ENCODE results near the gene NFATC2. TPM values are rescaled to one million over a fixed set of nuclear protein-coding genes. Genes with fewer than 3 reads are reported as not detected.
A peak's percentile ranks its signal among the peaks of the same experiment; 100 is the strongest.

The NFATC2 gene
- total and polyA plus RNA-seq, 9 donors = 2.2 to 9.4 (median 5.1) TPM

GRCh38 chr20:51460569-51461265, 81.8 kb downstream of the NFATC2 start:
- no peaks in the 10 kb centered on the region for H3K27me3 ChIP-seq
- intact Hi-C loops (cut with DNase I) = no loop called here
- no peak overlapping the region for H3K4me3 ChIP-seq
- peaks cover 13% of the 10 kb centered on the region for H3K4me1 ChIP-seq (ENCODE audit: insufficient read depth)
- H3K36me3 ChIP-seq = no peaks in the 10 kb centered on the region
- no peak overlapping the region for H3K27ac ChIP-seq
- TF ChIP-seq POLR2A (IDR thresholded peaks at IDR 0.05) (no peak), CTCF (IDR thresholded peaks at IDR 0.05) (no peak), EP300 (IDR thresholded peaks at IDR 0.05) (no peak)
- 93 to 94% (median 94%) methylated on average over 13 of the region's 13 CpGs for WGBS, 3 donors
- H3K9me3 ChIP-seq = no peaks in the 10 kb centered on the region
- DNase-seq = peak in 1 of 5 donors; percentile 12

- no peak overlapping the region for H3K4me3 ChIP-seq
- peaks cover 13% of the 10 kb centered on the region for H3K4me1 ChIP-seq (ENCODE audit: insufficient read depth)
- H3K9me3 ChIP-seq = no peaks in the 10 kb centered on the region
- no peaks in the 10 kb centered on the region for H3K36me3 ChIP-seq
- intact Hi-C loops (cut with DNase I) = no loop called here
- TF ChIP-seq POLR2A (IDR thresholded peaks at IDR 0.05) (no peak), EP300 (IDR thresholded peaks at IDR 0.05) (no peak), CTCF (IDR thresholded peaks at IDR 0.05) (no peak)
- H3K27ac ChIP-seq = no peak overlapping the region
- WGBS, 3 donors = 90 to 97% (median 93%) methylated on average over 3 of the region's 3 CpGs
- no peak for DNase-seq
- H3K27me3 ChIP-seq = no peaks in the 10 kb centered on the region
Observed at GRCh38 chr20:51460163-51460562, 82.4 kb downstream of the NFATC2 start.

- intact Hi-C loops (cut with DNase I) = loop anchor here in 1 of 4 donors (10.0 kb wide), 1 partner anchor 106 kb away; no protein-coding TSS in a partner anchor
- WGBS, 3 donors = 96% methylated on average over 13 of the region's 13 CpGs
- H3K4me3 ChIP-seq = no peak overlapping the region
- no peaks in the 10 kb centered on the region for H3K9me3 ChIP-seq
- TF ChIP-seq EP300 (IDR thresholded peaks at IDR 0.05) (no peak), CTCF (IDR thresholded peaks at IDR 0.05) (no peak), POLR2A (IDR thresholded peaks at IDR 0.05) (no peak)
- H3K27me3 ChIP-seq = no peaks in the 10 kb centered on the region
- peaks cover 13% of the 10 kb centered on the region for H3K4me1 ChIP-seq (ENCODE audit: insufficient read depth)
- peak in 1 of 5 donors; percentile 13 for DNase-seq
- no peak overlapping the region for H3K27ac ChIP-seq
- no peaks in the 10 kb centered on the region for H3K36me3 ChIP-seq
Observed at GRCh38 chr20:51458751-51459439, 83.6 kb downstream of the NFATC2 start.

DNA sequence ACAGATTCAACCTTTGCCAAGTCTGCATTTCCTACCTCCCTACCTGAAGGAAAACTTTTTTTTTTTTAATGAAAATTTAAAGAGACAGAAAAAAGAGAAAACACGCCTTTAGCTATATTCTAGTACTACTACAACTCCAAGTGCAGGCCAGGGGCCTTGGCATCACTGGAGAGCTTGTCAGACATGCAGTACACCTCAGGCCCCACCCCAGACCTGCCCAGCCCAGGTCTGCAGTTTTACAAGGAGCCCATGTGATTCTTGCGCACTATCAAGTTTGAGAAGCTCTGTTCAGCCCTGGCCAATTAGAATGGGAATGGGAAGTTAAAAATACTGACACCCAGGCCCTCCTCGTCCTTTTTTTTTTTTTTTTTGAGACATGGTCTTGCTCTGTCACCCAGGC, 85.0 kb downstream of the NFATC2 start:
- Histone ChIP-seq H3K36me3 (no peaks in the 10 kb centered on the region), H3K4me1 (ENCODE audit: insufficient read depth) (peaks cover 8% of the 10 kb centered on the region), H3K27ac (no peak overlapping the region), H3K9me3 (no peaks in the 10 kb centered on the region), H3K27me3 (no peaks in the 10 kb centered on the region), H3K4me3 (no peak overlapping the region)
- TF ChIP-seq POLR2A (IDR thresholded peaks at IDR 0.05) = no peak
- no peak for TF ChIP-seq CTCF (IDR thresholded peaks at IDR 0.05)
- TF ChIP-seq EP300 (IDR thresholded peaks at IDR 0.05) = no peak
- intact Hi-C loops (cut with DNase I) = loop anchor here in 1 of 4 donors (10.0 kb wide), 1 partner anchor 107 kb away; no protein-coding TSS in a partner anchor
- no peak for DNase-seq
- WGBS, 3 donors = 76 to 91% (median 83%) methylated on average over 3 of the region's 3 CpGs
